ENCODE data around the gene ADI1.

The ADI1 gene

DNA sequence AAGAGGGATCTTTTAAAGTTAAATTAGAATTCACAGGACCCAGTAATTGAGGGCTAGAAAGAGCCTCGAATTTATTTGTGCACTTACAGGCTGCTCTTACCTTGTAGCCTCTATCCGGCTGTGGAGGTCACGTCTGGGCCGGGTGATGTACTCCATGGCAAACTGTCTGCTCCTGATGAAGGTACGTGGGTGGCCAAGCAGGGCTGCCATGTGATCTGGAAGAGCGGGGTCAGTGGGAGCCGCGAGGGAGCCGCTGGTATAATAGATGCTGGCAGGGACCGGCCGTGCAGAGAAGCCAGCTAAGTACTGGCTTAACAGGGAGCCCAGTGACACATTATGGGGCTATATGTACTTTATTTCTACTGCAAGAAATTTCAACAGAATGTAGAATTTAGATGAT, 59.2 kb downstream of the ADI1 start:
- peaks cover 13% of the 10 kb centered on the region for H3K36me3 ChIP-seq (ENCODE audit: control insufficient read depth, insufficient read depth, low read length)
- no peaks in the 10 kb centered on the region for H3K27me3 ChIP-seq (replicated peaks; ENCODE audit: control insufficient read depth, insufficient read depth, low read length)
- no peak for DNase-seq (ENCODE audit: extremely low read depth, insufficient read length)
- TF ChIP-seq CTCF (IDR thresholded peaks at IDR 0.05; ENCODE audit: insufficient read depth, low read length, poor library complexity, severe bottlenecking) = no peak
- H3K4me3 ChIP-seq (replicated peaks; ENCODE audit: low read depth, low read length) = no peak overlapping the region

DNA sequence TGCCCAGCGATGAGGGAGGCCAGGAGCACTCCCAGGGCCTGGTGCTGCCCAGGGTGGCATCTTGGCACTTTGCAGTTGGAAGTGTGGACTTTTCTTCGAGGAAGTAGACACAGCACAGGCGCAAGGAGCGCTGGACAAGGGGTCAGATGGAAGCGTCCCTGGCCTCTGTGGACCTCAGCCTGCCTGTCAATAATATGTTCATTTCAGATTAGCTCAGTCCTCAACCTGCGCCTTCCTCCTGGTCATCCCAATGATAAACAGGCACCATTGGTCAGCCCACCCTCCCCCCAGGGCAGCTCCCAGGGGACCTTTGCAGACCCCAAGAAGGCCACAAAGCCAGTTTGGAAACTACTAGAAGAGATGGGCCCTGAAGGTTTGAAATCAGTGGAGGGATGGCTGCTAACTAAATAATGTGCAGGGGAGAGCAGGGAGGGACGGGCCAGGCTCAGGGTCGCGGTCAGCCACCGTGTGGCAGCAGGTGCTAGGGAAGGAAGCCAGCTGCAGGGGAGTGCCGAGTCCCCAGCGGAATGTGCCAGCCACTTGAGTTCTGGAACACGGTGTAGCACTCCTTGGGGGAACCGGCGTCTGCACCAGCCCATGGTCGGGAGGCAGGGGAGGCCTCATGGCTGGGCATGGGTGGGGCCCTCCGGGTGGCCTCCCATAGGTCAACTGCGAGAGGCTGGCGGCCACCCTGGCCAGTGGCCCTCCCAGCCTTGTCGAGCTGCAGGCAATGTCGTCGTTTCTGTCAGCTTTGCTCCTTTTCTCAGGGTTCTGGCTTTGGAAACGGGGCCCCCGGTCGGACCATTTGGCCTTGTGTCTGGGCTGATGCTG, 59.9 kb downstream of the ADI1 start:
- TF ChIP-seq CTCF (IDR thresholded peaks at IDR 0.05; ENCODE audit: insufficient read depth, low read length, poor library complexity, severe bottlenecking) = no peak
- H3K4me3 ChIP-seq (replicated peaks; ENCODE audit: low read depth, low read length) = no peak overlapping the region
- H3K27me3 ChIP-seq (replicated peaks; ENCODE audit: control insufficient read depth, insufficient read depth, low read length) = no peaks in the 10 kb centered on the region
- peaks cover 11% of the 10 kb centered on the region for H3K36me3 ChIP-seq (ENCODE audit: control insufficient read depth, insufficient read depth, low read length)
- no peak for DNase-seq (ENCODE audit: extremely low read depth, insufficient read length)

DNA sequence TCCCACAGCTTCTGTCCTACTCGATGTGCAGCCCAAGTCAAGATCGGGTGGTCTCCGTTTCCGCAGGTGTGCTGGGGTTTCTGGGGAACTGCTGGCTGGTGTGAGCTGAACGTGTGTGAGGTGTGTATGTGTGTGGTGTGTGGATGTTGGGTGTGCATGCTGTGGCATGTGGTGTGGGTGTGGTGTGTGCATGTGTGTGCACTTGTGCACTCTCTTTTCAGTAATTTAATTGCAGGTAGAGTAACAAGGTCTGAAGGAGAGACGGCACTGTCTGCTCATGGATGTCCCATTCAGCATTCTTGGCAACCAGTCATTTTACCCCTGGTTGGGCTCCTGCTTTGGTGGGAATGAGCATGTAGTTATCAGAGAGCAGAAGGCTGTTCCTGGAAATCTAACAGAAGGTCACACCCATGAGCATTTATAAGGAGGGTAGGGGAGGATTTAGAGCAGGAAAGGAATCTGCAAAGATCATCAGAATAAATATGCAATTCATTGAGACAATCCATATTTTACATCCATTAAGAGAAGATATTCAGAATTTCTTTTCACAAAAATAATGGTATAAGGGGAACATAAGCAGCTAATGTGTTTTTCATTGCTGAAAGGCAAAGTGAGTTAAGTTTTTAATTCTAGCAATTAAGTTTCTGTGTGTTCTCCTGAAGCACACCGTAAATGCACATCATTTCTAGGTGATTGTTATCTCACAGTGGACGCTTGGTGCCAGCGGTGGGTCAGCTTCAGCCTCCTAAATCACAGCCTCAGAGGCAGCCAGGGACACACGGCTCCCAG, 60.7 kb downstream of the ADI1 start:
- H3K27me3 ChIP-seq (replicated peaks; ENCODE audit: control insufficient read depth, insufficient read depth, low read length) = no peaks in the 10 kb centered on the region
- H3K4me3 ChIP-seq (replicated peaks; ENCODE audit: low read depth, low read length) = no peak overlapping the region
- TF ChIP-seq CTCF (IDR thresholded peaks at IDR 0.05; ENCODE audit: insufficient read depth, low read length, poor library complexity, severe bottlenecking) = no peak
- peaks cover 9% of the 10 kb centered on the region for H3K36me3 ChIP-seq (ENCODE audit: control insufficient read depth, insufficient read depth, low read length)
- DNase-seq (ENCODE audit: extremely low read depth, insufficient read length) = no peak

DNA sequence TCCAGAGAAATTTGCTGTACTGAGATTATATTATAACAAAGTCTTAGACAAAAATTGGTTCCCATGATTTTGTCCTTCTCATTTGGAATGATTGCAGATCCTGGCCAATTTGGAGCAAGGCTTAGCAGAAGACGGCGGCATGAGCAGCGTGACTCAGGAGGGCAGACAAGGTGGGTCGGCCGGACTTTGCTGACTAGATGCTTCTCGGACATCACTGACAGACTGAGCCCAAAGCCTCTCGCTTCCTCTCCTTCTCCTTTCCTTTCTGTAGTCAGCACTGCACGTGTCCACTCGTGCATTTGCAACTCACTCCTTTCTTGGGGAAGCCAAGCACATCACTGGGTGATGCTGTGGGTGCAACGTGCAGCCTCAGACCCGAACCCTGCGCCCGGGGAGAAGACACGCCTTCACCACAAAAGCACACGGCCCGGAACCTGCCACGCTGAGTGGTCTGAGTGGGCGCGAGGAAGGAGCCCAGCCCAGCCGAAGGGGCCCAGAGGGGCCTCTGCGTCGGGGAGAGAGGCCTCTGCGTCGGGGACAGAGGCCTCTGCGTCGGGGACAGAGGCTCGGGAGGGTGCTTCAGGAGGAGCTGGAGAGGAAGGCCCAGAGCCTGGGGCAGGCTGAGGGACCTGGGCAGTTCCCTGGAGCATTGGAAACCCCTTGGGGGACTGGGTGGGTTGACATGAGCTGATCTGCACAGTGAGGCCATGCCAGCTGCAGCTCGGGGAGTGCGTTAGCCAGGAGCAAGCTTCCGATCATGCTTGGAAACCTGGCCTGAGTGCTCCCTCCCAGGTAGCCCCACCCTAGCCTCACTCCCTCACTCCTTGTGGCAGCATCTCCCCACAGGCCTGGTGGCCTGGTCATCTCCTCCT, 61.6 kb downstream of the ADI1 start:
- Histone ChIP-seq H3K36me3 (ENCODE audit: control insufficient read depth, insufficient read depth, low read length) (peaks cover 10% of the 10 kb centered on the region), H3K27me3 (replicated peaks; ENCODE audit: control insufficient read depth, insufficient read depth, low read length) (no peaks in the 10 kb centered on the region), H3K4me3 (replicated peaks; ENCODE audit: low read depth, low read length) (no peak overlapping the region)
- no peak for TF ChIP-seq CTCF (IDR thresholded peaks at IDR 0.05; ENCODE audit: insufficient read depth, low read length, poor library complexity, severe bottlenecking)
- DNase-seq (ENCODE audit: extremely low read depth, insufficient read length) = no peak

- DNase-seq (ENCODE audit: extremely low read depth, insufficient read length) = no peak
- Histone ChIP-seq H3K27me3 (replicated peaks; ENCODE audit: control insufficient read depth, insufficient read depth, low read length) (no peaks in the 10 kb centered on the region), H3K4me3 (replicated peaks; ENCODE audit: low read depth, low read length) (no peak overlapping the region), H3K36me3 (ENCODE audit: control insufficient read depth, insufficient read depth, low read length) (peaks cover 12% of the 10 kb centered on the region)
- TF ChIP-seq CTCF (IDR thresholded peaks at IDR 0.05; ENCODE audit: insufficient read depth, low read length, poor library complexity, severe bottlenecking) = no peak
Observed at GRCh38 chr2:3456125-3456524, 63.2 kb downstream of the ADI1 start.
